ENCODE data around the gene CABCOCO1. TPM values are rescaled to one million over a fixed set of nuclear protein-coding genes. Genes with fewer than 3 reads are reported as not detected.

Gene CABCOCO1
- total RNA-seq, 1 donor from 2014 or later: not detected

GRCh38 chr10:61812920-61813319 is 150.2 kb downstream of the CABCOCO1 start:
- Mint-ChIP-seq H3K4me1 (ENCODE audit: low read depth) (peaks cover 8% of the 10 kb centered on the region), H3K27me3 (peaks cover 6% of the 10 kb centered on the region), H3K36me3 (ENCODE audit: insufficient read depth) (no peaks in the 10 kb centered on the region), H3K9me3 (ENCODE audit: low read depth) (peaks cover 3% of the 10 kb centered on the region), H3K4me3 (ENCODE audit: low read depth) (no peak overlapping the region), H3K27ac (no peak overlapping the region)
- no peak for TF ChIP-seq CTCF (IDR thresholded peaks at IDR 0.05; ENCODE audit: unreplicated experiment)
- DNase-seq (ENCODE audit: low spot score, unreplicated experiment): no peak

GRCh38 chr10:61814160-61814559 is 151.4 kb downstream of the CABCOCO1 start:
- peaks cover 8% of the 10 kb centered on the region for H3K4me1 Mint-ChIP-seq (ENCODE audit: low read depth)
- TF ChIP-seq CTCF (IDR thresholded peaks at IDR 0.05; ENCODE audit: unreplicated experiment): no peak
- peaks cover 6% of the 10 kb centered on the region for H3K27me3 Mint-ChIP-seq
- H3K4me3 Mint-ChIP-seq (ENCODE audit: low read depth): no peak overlapping the region
- no peak for DNase-seq (ENCODE audit: low spot score, unreplicated experiment)
- no peak overlapping the region for H3K27ac Mint-ChIP-seq
- no peaks in the 10 kb centered on the region for H3K36me3 Mint-ChIP-seq (ENCODE audit: insufficient read depth)
- peaks cover 3% of the 10 kb centered on the region for H3K9me3 Mint-ChIP-seq (ENCODE audit: low read depth)

- H3K36me3 Mint-ChIP-seq (ENCODE audit: insufficient read depth): no peaks in the 10 kb centered on the region
- no peak for TF ChIP-seq CTCF (IDR thresholded peaks at IDR 0.05; ENCODE audit: unreplicated experiment)
- H3K27me3 Mint-ChIP-seq: peaks cover 6% of the 10 kb centered on the region
- peaks cover 8% of the 10 kb centered on the region for H3K4me1 Mint-ChIP-seq (ENCODE audit: low read depth)
- no peak for DNase-seq (ENCODE audit: low spot score, unreplicated experiment)
- H3K9me3 Mint-ChIP-seq (ENCODE audit: low read depth): peaks cover 3% of the 10 kb centered on the region
- no peak overlapping the region for H3K4me3 Mint-ChIP-seq (ENCODE audit: low read depth)
- no peak overlapping the region for H3K27ac Mint-ChIP-seq
Measured at GRCh38 chr10:61815496-61815895, 152.8 kb downstream of the CABCOCO1 start.

Other genes starting within 250 kb of the CABCOCO1 start
- 0.24 and 0.87 TPM in 2 replicates for gene TMEM26, start 209.5 kb upstream of the CABCOCO1 start, total RNA-seq
- gene ARID5B, start 238.8 kb downstream of the CABCOCO1 start, total RNA-seq: 19.7 and 22.5 TPM in 2 replicates

Measured in progenitor cell of endocrine pancreas (in vitro differentiated cells).